HFF-Myc (cell line): ENCODE data around the gene RBM46.

Experiments
- DNase-seq: peaks from one replicate; pipeline ENCODE4 v3.0.0-alpha.2; 2011; ENCODE audit warnings: low read depth; ENCODE audit errors: extremely low read depth
- H3K4me3 ChIP-seq: replicated peaks from 2 replicates; pipeline ENCODE4 v1.5.1; 2011; ENCODE audit warnings: low read depth, mild to moderate bottlenecking, control low read depth, low read length
- TF ChIP-seq, protein P1 (sequence below): IDR thresholded peaks from 2 replicates; pipeline ENCODE4 v1.5.1; 2012; ENCODE audit warnings: mild to moderate bottlenecking, low read depth, low read length, control low read depth; ENCODE audit errors: missing control alignments

RBM46 gene

DNA sequence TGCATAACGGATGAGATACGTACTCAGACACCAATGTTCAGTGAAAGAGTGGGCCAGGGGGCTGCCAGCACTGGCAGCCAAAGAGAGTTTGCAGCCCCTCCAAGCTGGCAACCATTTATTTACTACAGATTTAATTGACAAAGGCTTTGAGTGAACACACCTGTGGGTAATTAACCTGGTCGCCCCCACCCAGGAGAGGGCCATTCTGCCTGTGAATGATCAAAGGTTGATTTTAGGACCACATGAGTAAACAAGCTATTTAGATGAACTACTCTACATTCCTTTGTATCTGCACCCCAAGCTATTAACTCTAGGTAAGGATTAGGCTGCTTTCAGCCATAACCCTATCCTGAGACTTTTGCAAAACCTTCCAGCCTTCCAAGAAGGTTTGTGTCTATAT lies 55.0 kb downstream of the RBM46 start:
- TF ChIP-seq, protein P1, sequence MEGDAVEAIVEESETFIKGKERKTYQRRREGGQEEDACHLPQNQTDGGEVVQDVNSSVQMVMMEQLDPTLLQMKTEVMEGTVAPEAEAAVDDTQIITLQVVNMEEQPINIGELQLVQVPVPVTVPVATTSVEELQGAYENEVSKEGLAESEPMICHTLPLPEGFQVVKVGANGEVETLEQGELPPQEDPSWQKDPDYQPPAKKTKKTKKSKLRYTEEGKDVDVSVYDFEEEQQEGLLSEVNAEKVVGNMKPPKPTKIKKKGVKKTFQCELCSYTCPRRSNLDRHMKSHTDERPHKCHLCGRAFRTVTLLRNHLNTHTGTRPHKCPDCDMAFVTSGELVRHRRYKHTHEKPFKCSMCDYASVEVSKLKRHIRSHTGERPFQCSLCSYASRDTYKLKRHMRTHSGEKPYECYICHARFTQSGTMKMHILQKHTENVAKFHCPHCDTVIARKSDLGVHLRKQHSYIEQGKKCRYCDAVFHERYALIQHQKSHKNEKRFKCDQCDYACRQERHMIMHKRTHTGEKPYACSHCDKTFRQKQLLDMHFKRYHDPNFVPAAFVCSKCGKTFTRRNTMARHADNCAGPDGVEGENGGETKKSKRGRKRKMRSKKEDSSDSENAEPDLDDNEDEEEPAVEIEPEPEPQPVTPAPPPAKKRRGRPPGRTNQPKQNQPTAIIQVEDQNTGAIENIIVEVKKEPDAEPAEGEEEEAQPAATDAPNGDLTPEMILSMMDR = no peak
- no peak for DNase-seq
- H3K4me3 ChIP-seq = no peak overlapping the region

DNA sequence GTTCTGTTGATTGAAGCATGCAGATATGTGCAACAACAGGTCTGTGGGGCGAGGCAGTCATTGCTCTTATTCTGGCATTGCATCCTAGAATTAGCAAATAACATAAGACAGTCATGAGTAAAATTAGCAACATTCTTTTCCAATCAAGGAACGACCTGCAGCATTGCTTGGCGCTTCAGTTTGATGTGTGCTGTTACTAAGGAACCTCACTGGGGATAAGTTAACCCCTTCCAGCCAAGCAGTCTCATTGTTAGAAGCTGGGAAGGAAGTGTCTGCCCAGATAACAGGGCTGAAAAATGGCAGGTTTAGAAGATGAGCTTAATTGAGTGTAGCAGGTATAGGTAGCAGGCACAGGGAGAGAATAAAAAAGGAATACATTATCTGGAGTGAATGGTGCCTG lies 55.4 kb downstream of the RBM46 start:
- H3K4me3 ChIP-seq = no peak overlapping the region
- DNase-seq = no peak
- TF ChIP-seq, protein P1 = no peak

DNA sequence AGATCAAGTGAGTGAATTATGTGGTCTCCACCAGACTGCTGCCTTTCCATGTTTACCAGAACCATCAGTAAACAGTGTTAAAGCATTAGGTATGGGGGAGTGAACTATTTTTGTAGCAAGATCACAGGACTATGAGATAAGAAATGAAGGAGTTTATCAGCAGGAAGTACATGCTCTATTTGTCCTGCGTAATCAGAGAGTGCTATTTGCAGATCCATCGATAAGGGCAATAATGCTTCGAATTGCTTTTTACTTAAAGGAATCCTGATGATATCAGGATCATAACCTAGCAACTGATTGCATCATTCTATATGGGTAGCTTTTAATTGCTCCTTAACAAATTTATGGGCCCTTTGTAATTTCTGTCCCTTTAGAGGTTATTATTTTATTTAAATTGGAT lies 57.1 kb downstream of the RBM46 start:
- DNase-seq = no peak
- H3K4me3 ChIP-seq = no peak overlapping the region
- TF ChIP-seq, protein P1 = no peak

DNA sequence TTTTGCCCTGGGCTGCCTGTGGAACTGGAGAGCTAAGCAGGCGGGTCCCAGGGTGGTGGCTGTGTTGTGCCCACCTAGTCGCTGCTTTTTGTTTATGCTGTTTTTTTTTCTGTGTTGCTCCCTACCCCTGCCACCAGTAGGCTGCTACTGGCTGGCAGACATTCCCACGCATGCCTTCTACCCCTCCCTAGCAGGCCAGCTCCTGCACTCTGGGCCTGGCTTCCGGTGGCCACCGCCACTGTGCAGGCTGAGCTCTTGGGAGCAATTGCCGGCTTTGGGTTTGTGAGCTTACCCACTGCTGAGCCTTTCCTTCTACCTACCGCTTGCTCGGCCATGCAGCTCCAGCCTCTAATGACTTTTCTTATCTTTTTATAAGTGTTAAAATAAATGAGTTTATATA lies 57.6 kb downstream of the RBM46 start:
- no peak overlapping the region for H3K4me3 ChIP-seq
- TF ChIP-seq, protein P1 = no peak
- DNase-seq = no peak

DNA sequence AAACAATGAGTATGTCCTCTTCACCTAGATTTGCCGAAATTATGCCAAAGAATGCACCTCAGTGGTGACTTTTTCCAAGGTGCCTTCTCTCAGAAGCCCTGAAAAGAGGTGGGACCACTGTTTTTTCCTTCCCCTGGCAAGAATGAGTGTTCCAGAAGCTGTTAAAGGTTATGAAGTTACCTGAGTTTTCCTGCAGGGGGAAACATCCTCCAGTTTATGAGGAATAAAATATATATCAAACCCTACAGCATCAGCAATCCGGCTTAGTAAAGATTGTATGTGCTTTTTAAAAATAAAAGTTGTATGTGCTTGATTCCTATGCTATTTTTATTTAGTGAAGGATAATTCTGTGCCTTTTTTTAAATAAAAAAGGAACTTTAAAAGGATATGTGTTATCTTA lies 73.3 kb downstream of the RBM46 start:
- DNase-seq = no peak
- TF ChIP-seq, protein P1 = peak; percentile 20

DNA sequence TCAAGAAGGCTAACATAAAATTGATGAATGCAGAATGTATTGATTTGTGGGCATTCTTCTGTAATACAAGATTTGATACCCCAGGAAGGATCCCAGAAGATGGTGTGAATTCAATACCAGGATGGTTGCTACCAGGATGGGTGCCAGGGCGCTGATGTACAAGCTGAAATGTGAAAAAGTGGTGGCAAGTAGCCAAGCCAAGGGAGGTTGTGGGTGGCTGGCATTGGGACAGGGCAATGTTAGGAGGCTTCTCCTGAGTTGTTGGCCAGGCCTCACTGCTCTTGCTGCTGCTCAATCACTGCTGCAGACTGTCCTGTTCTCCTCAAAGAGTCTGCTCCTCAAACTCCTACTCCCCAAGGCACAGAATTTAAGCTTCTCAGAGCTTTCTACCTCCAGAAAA lies 77.1 kb downstream of the RBM46 start:
- no peak for DNase-seq
- H3K4me3 ChIP-seq = no peak overlapping the region
- TF ChIP-seq, protein P1 = no peak

More for the DNA sequence above, 73.3 kb downstream of the RBM46 start:
- H3K4me3 ChIP-seq = no peak overlapping the region
